HT1080 (cell line): ENCODE results near the gene TMPRSS11A. TPM values are rescaled to one million over a fixed set of nuclear protein-coding genes. Genes with fewer than 3 reads are reported as not detected.

ENCODE experiments used
- DNase-seq: peaks from one replicate; pipeline ENCODE4 v3.0.0-alpha.2; 2015; ENCODE audit warnings: low read depth
- total RNA-seq: library from RNA; depleted of rRNA; stranded (reverse); fragments of >200 nt; shearing (Covaris generic); gene quantifications from 2 replicates; pipeline ENCODE4 v1.2.3, GENCODE V29; 2014

TMPRSS11A gene
- total RNA-seq, 1 experiment from 2014 or later, result not detected

GRCh38 chr4:67915400-67915966 lies 47.8 kb downstream of the TMPRSS11A start:
- DNase-seq, result no peak

DNA sequence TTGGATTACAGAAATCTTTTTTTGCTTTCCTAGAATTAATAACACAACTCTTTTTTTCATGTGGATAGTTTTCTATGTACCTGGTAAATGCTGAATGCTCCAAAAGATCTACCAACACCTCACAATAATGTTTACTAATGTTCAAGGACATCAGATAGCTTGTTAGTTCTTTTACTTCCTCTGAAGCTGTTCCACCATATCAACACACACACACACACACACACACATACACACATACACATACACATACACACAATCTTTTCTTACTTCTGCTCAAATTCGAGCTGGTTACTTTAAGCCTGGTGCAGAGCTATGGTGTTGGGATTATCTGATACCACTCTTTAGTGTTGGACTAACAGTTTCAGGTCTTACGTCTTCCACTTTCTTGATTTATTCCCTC lies 51.2 kb downstream of the TMPRSS11A start:
- no peak for DNase-seq

DNA sequence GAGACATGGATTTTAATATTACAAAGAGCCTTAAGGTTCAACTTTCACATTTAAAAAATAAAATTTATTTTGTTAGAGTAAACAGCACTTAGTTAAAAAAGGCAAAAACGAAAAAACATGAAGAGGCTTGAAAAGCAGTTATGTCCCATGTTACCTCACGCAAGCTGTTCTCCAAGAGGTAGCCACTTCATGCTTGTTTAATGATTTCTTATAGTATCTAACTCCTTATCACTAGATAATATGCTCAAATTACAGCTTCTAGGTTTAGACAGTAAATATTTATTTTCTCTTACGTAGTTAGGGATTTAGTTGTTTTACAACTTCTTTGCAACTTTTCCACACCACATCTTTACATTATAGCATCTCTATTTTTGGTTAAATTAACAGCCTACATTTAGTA lies 51.7 kb downstream of the TMPRSS11A start:
- DNase-seq, result no peak

DNA sequence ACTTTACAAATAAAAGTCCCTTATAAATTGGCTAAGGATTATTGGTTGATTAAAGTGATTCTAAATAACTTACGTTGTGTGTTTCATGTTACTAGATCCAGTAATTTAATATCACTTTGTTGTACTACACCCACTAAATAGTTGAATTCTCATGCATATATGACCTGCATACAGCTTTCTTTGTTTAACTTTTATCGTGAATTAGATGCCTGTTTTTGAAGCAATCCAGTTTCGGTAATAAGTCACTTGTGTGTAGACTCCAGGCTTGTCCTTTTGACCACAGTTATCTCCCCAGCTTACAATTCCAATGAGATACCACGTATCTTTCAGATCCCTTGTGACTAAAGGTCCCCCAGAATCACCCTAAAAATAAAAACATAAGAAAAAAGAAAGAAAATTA lies 52.2 kb downstream of the TMPRSS11A start:
- DNase-seq, result no peak

DNA sequence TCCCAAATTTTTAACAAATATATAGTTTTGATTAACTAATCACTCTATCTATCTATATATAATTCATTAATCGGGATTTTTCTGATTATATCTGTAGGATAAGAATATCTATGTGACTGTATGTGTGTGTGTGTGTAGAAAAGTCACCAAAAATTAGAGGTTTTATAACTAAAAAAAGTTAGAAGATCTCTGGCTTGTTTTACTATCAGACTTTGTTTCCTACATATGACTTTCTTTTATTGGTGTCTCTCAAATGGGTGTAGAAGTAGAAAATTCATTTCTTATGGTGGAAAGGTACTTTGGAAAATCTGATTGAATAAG lies 52.7 kb downstream of the TMPRSS11A start:
- DNase-seq, result no peak

DNA sequence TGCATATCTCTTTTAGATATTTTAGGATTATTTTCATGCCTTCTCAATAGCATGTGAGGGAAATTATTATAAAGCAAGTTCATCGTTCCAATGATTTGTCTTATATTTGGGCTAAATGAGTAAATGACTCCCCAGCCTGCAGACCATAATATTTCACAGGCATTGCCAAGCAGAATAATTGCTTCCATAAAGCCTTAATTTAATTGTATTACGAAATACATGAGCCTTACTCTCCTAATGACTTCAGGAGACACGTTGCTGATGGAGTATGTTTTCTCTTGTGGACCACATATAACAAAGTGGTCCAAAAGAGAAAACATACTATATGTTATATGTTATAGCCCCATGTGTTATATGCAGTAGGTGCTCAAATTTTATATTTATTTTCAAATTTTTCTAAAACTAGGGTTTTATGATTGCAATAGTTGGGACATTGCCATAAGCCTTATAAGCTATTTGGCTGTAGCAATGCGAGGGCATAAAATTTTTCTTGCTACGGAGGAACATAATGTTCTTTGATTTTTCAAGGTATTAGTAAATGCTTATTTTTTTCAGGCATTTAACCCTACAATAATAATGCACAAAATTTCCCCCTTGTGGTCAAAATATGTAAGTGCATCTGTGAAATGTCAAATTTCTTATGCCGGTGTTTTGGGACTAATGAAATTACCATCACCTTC lies 53.2 kb downstream of the TMPRSS11A start:
- no peak for DNase-seq

DNA sequence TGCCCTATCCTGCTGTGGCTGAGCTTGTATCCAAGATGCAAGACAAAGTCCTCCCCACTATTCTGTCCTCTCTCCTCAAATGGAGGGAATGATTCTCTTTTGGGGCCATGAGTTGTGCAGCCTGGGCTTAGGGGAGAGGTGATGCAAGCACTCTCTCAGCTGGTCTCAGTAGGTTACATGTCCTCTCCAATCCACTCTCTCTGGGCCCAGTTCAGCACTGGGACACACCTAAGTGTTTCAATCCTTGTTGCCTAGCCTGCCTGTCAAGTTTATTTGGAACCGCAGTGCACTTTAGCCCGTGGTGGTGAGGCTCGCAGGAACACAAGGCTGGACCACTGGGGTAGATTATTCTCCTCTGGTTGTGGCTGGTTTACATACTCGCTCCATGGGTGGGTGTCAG lies 55.6 kb downstream of the TMPRSS11A start:
- DNase-seq, result no peak

- no peak for DNase-seq
These were observed 64.2 kb downstream of the TMPRSS11A start for GRCh38 chr4:67899096-67899495.

GRCh38 chr4:67897686-67898085 lies 65.6 kb downstream of the TMPRSS11A start:
- DNase-seq, result no peak

DNA sequence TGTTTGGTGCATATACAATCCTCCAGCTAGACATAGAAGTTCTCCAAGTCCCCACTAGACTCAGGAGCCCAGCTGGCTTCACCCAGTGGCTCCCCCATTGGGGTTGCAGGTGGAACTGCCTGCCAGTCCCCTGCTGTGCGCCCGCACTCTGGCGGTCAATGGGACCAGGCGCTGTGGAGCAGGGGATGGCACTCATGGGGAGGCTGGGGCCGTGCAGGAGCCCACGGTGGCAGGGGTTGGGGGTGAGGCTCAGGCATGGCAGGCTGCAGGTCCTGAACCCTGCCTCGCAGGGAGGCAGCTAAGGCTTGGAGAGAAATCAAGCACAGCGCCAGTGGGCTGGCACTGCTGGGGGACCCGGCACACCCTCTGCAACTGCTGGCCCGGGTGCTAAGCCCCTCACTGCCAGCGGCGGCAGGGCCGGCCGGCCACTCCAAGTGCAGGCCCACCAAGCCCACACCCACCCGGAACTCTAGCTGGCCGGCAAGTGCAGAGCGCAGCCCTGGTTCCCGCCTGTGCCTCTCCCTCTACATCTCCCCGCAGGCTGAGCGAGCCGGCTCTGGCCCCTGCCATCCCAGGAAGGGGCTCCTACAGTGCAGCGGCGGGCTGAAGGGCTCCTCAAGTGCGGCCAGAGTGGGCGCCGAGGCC lies 66.8 kb downstream of the TMPRSS11A start:
- DNase-seq, result no peak

GRCh38 chr4:67894659-67895058 lies 68.6 kb downstream of the TMPRSS11A start:
- DNase-seq, result no peak

DNA sequence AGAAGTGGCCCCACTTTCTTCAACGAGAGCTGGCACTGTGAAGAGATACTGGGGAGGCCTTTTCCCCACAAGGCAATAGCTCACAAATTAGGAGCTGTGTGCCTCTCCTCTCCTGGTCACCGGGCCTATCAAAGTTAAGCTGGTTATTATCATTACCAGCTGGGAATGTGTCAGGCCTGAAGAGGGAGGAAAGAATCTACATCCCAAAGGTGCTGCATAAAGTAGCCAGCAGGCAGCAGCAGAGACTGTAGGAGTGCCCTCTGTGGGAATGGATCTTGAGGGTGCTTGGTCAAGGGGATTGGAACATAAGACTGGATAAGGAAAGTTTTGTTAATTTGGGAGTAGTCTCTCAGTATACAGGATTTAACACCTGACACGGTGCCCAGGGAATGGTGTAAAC lies 70.4 kb downstream of the TMPRSS11A start:
- peak; percentile 11 for DNase-seq

- DNase-seq, result no peak
These were observed 71.0 kb downstream of the TMPRSS11A start for GRCh38 chr4:67892253-67892652.

DNA sequence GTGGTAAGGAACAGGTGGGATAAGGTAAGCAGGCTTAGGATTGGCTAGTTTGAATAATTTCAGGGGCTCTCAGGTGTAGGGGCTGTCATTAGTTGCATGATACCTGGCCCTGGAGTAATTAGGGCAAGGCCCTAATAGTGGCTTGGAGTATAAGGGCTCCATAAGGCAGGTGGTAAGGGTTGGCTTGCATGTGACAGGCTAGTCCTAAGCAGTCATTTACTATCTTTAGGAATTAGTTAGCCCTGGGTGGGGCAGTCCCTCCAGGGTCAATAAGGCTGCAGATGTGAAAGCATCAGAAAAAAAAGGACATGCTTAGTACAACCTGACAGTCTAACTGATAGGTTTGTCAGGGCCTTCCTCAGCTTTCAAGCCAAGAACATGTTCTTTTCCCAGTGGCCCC lies 71.6 kb downstream of the TMPRSS11A start:
- DNase-seq, result no peak

- DNase-seq, result peak; percentile 76
These were observed 77.0 kb downstream of the TMPRSS11A start for GRCh38 chr4:67886281-67886680.

- DNase-seq, result peak; percentile 96
These were observed 77.5 kb downstream of the TMPRSS11A start for GRCh38 chr4:67885762-67886161.

DNA sequence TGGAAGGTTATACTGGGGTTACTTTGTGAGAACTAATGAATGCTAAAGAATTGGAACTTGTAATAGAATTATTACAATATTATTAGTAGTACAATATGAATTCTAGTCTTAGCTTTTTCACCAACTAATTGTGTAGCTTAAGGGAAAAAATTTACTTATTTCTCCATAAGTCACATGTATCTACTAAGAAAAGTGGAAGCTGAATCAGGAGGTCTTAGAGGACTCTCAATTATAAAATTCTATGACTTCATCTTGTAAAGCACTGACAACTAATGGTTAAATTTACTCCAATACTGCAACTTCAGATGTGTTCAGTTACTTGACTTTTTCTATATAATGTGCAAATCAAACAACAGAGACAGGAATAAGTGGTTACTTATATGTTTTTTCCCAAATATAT lies 78.6 kb downstream of the TMPRSS11A start:
- DNase-seq, result no peak

GRCh38 chr4:67883902-67884301 lies 79.4 kb downstream of the TMPRSS11A start, which contains the start of gene TMPRSS11D:
TSS of gene TMPRSS11D (minus strand) at chr4:67884002. CDS start at chr4:67883933, 69 bp downstream.
- no peak for DNase-seq

GRCh38 chr4:67883458-67883857 lies 79.8 kb downstream of the TMPRSS11A start:
- DNase-seq, result no peak

DNA sequence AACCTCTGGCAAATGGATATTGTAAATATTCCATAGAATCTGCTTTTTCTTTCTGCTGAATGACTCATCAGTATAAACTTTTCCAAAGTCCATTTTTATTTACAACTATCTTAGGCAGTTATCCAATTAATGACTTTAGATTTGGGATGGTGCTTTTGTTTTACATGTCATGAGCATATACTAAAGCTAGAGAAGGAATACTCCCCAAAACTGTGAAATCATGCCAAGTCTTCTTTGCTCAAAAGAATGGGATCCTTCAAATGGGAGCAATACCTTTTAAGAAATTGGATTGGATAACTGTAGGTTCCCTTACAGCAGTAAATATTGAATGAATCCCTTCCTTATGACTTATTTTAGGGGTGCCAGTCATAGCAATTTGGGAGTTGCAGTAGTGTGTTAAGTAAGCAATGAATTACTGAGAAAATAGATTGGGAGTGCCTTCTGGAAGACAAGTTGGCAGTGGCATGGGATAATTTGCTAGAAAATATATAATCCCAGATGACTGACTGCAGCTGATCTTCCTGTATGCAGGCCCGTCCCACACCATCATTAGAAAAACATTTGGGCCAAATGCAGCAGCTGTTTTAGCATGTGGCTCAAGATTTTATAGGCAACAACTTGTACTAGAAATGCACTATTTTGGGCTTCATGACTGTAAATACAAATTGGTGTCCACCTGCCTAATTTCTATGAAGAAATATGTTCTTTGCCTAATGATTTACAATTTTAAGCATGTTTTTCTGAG lies 82.3 kb downstream of the TMPRSS11A start:
- no peak for DNase-seq

- no peak for DNase-seq
These were observed 83.8 kb downstream of the TMPRSS11A start for GRCh38 chr4:67879486-67879885.

DNA sequence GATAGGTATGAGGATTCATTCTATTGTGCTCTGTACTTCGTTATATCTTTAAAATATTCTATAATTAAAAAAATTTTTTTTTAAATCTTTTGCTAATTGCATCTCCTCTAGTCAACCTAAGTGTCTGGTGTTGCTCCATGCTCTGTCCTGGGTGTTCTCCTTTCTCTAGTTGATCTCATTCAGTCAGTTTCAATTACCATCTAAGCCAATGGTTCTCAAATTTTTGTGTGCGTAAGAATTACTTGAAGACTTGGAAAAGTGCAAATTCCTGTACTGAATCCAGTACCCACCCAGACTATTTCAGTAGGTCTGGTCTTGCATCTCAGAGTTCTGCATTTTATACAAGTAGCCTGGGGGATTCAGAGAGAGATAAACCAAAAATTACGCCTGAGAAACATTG lies 86.2 kb downstream of the TMPRSS11A start:
- no peak for DNase-seq
